MM.1S (cell line): ENCODE measurements around the gene RASAL2.

ENCODE experiments used
- DNase-seq: peaks from one replicate; pipeline ENCODE4 v3.0.0-alpha.2; 2015
- H2AFZ ChIP-seq: fragments of 300-600 bp; sonication (generic); 2 replicates; pipeline ENCODE4 v1.6.0; 2016; ENCODE audit warnings: antibody characterized with exemption, low read length
- H3F3A ChIP-seq: fragments of 300-600 bp; sonication (generic); 2 replicates; pipeline ENCODE4 v1.6.1; 2016; ENCODE audit warnings: mild to moderate bottlenecking, antibody characterized with exemption, low read length, moderate library complexity, mixed read lengths; ENCODE audit not compliant: insufficient read depth
- H3K27ac ChIP-seq: fragments of 300-600 bp; sonication (generic); 2 replicates; pipeline ENCODE4 v1.5.1; 2016; ENCODE audit warnings: mild to moderate bottlenecking, low read length
- H3K27me3 ChIP-seq: fragments of 300-600 bp; sonication (generic); replicated peaks from 2 replicates; pipeline ENCODE4 v1.6.0; 2016; ENCODE audit warnings: low read length; ENCODE audit not compliant: insufficient read depth
- H3K36me3 ChIP-seq: fragments of 300-600 bp; sonication (generic); replicated peaks from 2 replicates; pipeline ENCODE4 v1.6.1; 2016; ENCODE audit warnings: mild to moderate bottlenecking, low read length, mixed read lengths; ENCODE audit not compliant: insufficient read depth
- H3K4me1 ChIP-seq: fragments of 300-600 bp; sonication (generic); 2 replicates; pipeline ENCODE4 v1.6.1; 2016; ENCODE audit warnings: low read length, mixed read lengths
- H3K4me2 ChIP-seq: fragments of 300-600 bp; sonication (generic); 2 replicates; pipeline ENCODE4 v1.6.0; 2016; ENCODE audit warnings: low read depth, low read length
- H3K4me3 ChIP-seq: fragments of 300-600 bp; sonication (generic); 2 replicates; pipeline ENCODE4 v1.5.1; 2016; ENCODE audit warnings: low read length, mixed read lengths
- H3K79me2 ChIP-seq: fragments of 300-600 bp; sonication (generic); 2 replicates; pipeline ENCODE4 v1.6.1; 2016; ENCODE audit warnings: mixed run types, low read length, mixed read lengths
- H3K9ac ChIP-seq: fragments of 300-600 bp; sonication (generic); 2 replicates; pipeline ENCODE4 v1.6.1; 2016; ENCODE audit warnings: low read length, mixed read lengths
- H3K9me2 ChIP-seq: fragments of 300-600 bp; sonication (generic); replicated peaks from 2 replicates; pipeline ENCODE4 v1.6.1; 2016; ENCODE audit warnings: mild to moderate bottlenecking, low read length, mixed read lengths; ENCODE audit not compliant: insufficient read depth
- H3K9me3 ChIP-seq: fragments of 300-600 bp; sonication (generic); replicated peaks from 2 replicates; pipeline ENCODE4 v1.6.1; 2016; ENCODE audit warnings: mild to moderate bottlenecking, low read length, mixed read lengths; ENCODE audit not compliant: insufficient read depth
- H4K20me1 ChIP-seq: fragments of 300-600 bp; sonication (generic); 2 replicates; pipeline ENCODE4 v1.6.1; 2016; ENCODE audit warnings: mild to moderate bottlenecking, low read length, moderate library complexity, mixed read lengths; ENCODE audit not compliant: insufficient read depth
- EZH2 ChIP-seq: fragments of 300-600 bp; sonication (generic); optimal IDR thresholded peaks from 2 replicates; pipeline ENCODE3; 2017; ENCODE audit warnings: low read depth, mild to moderate bottlenecking, antibody characterized with exemption, low read length, mixed read lengths
- EZH2phosphoT487 ChIP-seq: fragments of 300-600 bp; sonication (generic); IDR thresholded peaks from 2 replicates; pipeline ENCODE4 v1.6.1; 2018; ENCODE audit warnings: antibody characterized with exemption, low read length
- TF ChIP-seq, protein P1 (sequence below): fragments of 300-600 bp; sonication (generic); IDR thresholded peaks from 2 replicates; pipeline ENCODE4 v1.5.1; 2016; ENCODE audit warnings: antibody characterized with exemption, low read length, mixed read lengths

Gene RASAL2

GRCh38 chr1:178352790-178353416 is 259.0 kb downstream of the RASAL2 start:
- no peak overlapping the region for H3K4me3 ChIP-seq
- no peak overlapping the region for H3K4me2 ChIP-seq
- no peaks in the 10 kb centered on the region for H3K4me1 ChIP-seq
- H3K36me3 ChIP-seq, result no peaks in the 10 kb centered on the region
- no peak overlapping the region for H2AFZ ChIP-seq
- H3K27me3 ChIP-seq, result no peaks in the 10 kb centered on the region
- H3K27ac ChIP-seq, result no peak overlapping the region
- H4K20me1 ChIP-seq, result no peaks in the 10 kb centered on the region
- DNase-seq, result no peak
- no peaks in the 10 kb centered on the region for H3K79me2 ChIP-seq
- no peaks in the 10 kb centered on the region for H3F3A ChIP-seq
- TF ChIP-seq EZH2 (no peak), EZH2phosphoT487 (no peak)
- TF ChIP-seq, protein P1, sequence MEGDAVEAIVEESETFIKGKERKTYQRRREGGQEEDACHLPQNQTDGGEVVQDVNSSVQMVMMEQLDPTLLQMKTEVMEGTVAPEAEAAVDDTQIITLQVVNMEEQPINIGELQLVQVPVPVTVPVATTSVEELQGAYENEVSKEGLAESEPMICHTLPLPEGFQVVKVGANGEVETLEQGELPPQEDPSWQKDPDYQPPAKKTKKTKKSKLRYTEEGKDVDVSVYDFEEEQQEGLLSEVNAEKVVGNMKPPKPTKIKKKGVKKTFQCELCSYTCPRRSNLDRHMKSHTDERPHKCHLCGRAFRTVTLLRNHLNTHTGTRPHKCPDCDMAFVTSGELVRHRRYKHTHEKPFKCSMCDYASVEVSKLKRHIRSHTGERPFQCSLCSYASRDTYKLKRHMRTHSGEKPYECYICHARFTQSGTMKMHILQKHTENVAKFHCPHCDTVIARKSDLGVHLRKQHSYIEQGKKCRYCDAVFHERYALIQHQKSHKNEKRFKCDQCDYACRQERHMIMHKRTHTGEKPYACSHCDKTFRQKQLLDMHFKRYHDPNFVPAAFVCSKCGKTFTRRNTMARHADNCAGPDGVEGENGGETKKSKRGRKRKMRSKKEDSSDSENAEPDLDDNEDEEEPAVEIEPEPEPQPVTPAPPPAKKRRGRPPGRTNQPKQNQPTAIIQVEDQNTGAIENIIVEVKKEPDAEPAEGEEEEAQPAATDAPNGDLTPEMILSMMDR, result no peak
- H3K9ac ChIP-seq, result no peak overlapping the region
- H3K9me3 ChIP-seq, result no peaks in the 10 kb centered on the region
- no peaks in the 10 kb centered on the region for H3K9me2 ChIP-seq

DNA sequence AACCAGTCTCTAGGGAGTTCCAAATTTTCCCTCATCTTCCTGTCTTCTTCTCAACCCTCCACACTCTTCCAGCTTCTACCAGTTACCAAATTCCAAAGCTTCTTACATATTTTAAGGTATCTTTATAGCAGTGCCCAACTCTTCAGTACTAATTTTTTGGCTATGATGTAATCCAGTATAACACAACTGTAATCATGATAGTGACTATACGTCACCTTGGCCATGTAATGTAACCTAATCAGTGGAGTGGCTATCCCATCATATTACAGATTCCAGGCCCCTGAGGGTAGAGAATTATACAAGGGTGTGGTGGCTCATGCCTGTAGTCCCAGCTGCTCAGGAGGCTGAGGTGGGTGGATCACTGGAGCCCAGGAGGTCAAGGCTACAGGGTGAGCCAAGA is 259.6 kb downstream of the RASAL2 start:
- Histone ChIP-seq H3K79me2 (no peaks in the 10 kb centered on the region), H3K4me1 (no peaks in the 10 kb centered on the region), H3K9me3 (no peaks in the 10 kb centered on the region), H3K4me3 (no peak overlapping the region), H4K20me1 (no peaks in the 10 kb centered on the region), H3F3A (no peaks in the 10 kb centered on the region), H3K9ac (no peak overlapping the region), H3K27me3 (no peaks in the 10 kb centered on the region), H3K9me2 (no peaks in the 10 kb centered on the region), H2AFZ (no peak overlapping the region), H3K27ac (no peak overlapping the region), H3K4me2 (no peak overlapping the region), H3K36me3 (no peaks in the 10 kb centered on the region)
- DNase-seq, result no peak
- no peak for TF ChIP-seq EZH2phosphoT487
- TF ChIP-seq, protein P1, result no peak
- TF ChIP-seq EZH2, result no peak

GRCh38 chr1:178354816-178355215 is 260.9 kb downstream of the RASAL2 start:
- Histone ChIP-seq H3K79me2 (no peaks in the 10 kb centered on the region), H3K4me2 (no peak overlapping the region), H4K20me1 (no peaks in the 10 kb centered on the region), H3K9ac (no peak overlapping the region), H2AFZ (no peak overlapping the region), H3K27ac (no peak overlapping the region), H3K27me3 (no peaks in the 10 kb centered on the region), H3K4me3 (no peak overlapping the region), H3K36me3 (no peaks in the 10 kb centered on the region), H3F3A (no peaks in the 10 kb centered on the region), H3K4me1 (no peaks in the 10 kb centered on the region), H3K9me2 (no peaks in the 10 kb centered on the region), H3K9me3 (no peaks in the 10 kb centered on the region)
- no peak for DNase-seq
- TF ChIP-seq, protein P1, result no peak
- TF ChIP-seq EZH2phosphoT487 (no peak), EZH2 (no peak)
